ENCODE data around the gene ACP2.
"Not testable (repeated sequence)": the region's sequence is repeated elsewhere in the genome, so short reads cannot be mapped to it uniquely, and the experiment has no call there.

Gene ACP2

DNA sequence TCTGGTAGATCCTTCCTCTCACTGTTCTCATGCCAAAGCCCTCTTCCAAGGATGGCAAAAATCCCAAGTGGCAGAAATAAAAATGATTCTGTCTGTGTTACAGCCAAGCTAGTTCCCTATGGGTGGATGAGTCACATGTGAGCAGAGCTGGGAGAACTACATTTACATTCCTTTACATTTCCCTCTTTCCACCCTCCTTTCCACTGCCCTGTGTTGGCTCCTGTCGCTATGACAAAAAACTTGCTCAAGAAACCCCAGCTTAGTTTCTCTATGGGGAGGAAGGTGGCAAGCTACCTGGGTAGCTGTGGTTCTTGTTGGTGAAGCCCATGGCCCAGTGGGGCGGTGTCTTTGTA, 44.0 kb downstream of the ACP2 start:
- DNase-seq (ENCODE audit: low read depth), result no peak

DNA sequence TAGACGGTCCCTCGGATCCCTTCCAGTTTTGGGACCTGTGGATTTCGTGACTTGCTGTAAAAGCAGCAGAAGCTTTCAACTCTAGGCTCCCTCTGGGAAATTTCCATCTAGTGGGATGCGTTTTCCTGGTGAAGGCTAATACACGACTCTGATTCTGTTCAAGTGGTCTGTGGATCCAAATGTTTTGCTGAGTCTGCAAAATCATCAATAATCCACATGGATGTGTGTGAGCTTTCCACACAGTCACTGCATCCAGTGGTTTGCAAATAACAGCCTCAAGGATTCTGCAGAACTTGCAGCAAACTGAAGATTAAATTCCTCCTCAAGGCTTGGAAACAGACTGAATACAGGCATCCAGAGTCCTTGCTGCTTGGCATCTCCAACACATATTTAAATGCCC, 46.0 kb downstream of the ACP2 start:
- DNase-seq (ENCODE audit: low read depth), result no peak

GRCh38 chr11:47201015-47201414, 47.6 kb downstream of the ACP2 start:
- DNase-seq (ENCODE audit: low read depth), result no peak

DNA sequence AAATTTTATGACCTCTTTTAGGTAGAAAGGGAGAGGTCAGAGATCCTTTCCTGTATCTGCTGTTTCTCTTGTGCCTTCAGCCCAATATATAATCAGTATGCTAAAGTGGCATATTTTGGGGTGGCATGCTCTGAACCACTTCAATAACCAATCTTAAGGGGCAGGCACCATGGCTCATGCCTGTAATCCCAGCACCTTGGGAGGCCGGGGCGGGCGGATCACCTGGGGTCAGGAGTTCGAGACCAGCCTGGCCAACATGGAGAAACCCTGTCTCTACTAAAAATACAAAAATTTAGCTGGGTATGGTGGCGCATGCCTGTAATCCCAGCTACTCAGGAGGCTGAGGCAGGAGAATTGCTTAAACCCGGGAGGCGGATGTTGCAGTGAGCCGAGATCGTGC, 50.5 kb downstream of the ACP2 start:
- not testable (repeated sequence) for DNase-seq (ENCODE audit: low read depth)

GRCh38 chr11:47192111-47192510, 56.5 kb downstream of the ACP2 start:
- no peak for DNase-seq (ENCODE audit: low read depth)

DNA sequence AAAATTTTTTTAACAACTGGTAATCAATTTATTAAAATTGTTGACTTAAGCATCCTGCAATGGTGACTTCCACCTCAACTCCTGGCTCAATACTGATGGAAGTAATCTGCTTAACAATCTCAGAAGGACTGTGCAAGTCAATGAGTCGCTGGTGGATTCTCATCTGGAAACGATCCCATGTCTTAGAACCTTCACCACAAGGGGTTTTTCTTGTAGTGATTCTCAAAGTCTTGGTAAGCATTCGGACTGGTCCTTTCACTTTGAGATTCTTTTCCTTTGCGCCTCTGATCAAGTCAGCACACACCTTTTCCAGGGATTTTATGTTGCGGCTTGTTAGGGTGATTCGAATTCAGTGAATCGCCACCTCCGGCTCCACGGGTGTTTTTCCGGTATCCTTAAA, 57.5 kb downstream of the ACP2 start:
- DNase-seq (ENCODE audit: low read depth), result not testable (repeated sequence)
